ENCODE results near the gene SYTL2. TPM values are rescaled to one million over a fixed set of nuclear protein-coding genes. Genes with fewer than 3 reads are reported as not detected.

Gene SYTL2
- total RNA-seq, 1 experiment from 2014 or later = 132 TPM

DNA sequence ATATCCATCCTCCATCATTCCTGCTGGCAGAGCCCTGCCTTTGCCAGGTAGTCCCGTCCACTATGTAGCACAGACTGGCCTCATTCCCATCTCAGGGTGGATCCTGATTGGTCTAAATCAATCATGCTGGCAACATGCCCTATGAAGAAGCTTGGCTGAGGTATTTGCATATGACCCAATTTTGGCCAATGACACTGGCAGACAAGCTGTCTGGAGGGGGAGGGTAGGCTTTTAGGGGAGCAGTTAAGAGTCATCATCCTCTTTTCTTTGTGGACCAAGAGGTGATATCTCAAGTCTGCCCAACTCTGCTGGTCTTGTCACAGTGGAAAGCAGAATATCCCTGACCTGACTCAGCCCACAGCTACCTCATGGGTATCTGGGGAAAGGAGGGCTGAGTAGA, 130.0 kb downstream of the SYTL2 start:
- Histone ChIP-seq H3K9me3 (ENCODE audit: control insufficient read depth, insufficient read depth, low read depth, low read length) (no peaks in the 10 kb centered on the region), H3K4me1 (ENCODE audit: control insufficient read depth, insufficient read depth, low read length) (peaks cover 16% of the 10 kb centered on the region), H3K27ac (ENCODE audit: low read length) (no peak overlapping the region), H3K27me3 (ENCODE audit: control insufficient read depth, insufficient read depth, low read length) (no peaks in the 10 kb centered on the region), H3K4me3 (ENCODE audit: low read depth in 2 of 2, low read length in 2 of 2) (no peak overlapping the region), H3K36me3 (ENCODE audit: control insufficient read depth, insufficient read depth, low read length) (no peaks in the 10 kb centered on the region)
- DNase-seq (ENCODE audit: low read depth, low spot score) = no peak
- TF ChIP-seq POLR2AphosphoS5 (IDR thresholded peaks at IDR 0.05; ENCODE audit: low read depth, low read length) (no peak), TCF7L2 (IDR thresholded peaks at IDR 0.05; ENCODE audit: low read depth, low read length) (no peak), SIN3A (IDR thresholded peaks at IDR 0.05; ENCODE audit: borderline replicate concordance, insufficient read depth, low read depth, low read length) (no peak)
- TF ChIP-seq, protein P1, sequence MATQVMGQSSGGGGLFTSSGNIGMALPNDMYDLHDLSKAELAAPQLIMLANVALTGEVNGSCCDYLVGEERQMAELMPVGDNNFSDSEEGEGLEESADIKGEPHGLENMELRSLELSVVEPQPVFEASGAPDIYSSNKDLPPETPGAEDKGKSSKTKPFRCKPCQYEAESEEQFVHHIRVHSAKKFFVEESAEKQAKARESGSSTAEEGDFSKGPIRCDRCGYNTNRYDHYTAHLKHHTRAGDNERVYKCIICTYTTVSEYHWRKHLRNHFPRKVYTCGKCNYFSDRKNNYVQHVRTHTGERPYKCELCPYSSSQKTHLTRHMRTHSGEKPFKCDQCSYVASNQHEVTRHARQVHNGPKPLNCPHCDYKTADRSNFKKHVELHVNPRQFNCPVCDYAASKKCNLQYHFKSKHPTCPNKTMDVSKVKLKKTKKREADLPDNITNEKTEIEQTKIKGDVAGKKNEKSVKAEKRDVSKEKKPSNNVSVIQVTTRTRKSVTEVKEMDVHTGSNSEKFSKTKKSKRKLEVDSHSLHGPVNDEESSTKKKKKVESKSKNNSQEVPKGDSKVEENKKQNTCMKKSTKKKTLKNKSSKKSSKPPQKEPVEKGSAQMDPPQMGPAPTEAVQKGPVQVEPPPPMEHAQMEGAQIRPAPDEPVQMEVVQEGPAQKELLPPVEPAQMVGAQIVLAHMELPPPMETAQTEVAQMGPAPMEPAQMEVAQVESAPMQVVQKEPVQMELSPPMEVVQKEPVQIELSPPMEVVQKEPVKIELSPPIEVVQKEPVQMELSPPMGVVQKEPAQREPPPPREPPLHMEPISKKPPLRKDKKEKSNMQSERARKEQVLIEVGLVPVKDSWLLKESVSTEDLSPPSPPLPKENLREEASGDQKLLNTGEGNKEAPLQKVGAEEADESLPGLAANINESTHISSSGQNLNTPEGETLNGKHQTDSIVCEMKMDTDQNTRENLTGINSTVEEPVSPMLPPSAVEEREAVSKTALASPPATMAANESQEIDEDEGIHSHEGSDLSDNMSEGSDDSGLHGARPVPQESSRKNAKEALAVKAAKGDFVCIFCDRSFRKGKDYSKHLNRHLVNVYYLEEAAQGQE (IDR thresholded peaks at IDR 0.05; ENCODE audit: insufficient read depth in 1 of 2, low read depth in 2 of 2, low read length in 1 of 2) = no peak
- TF ChIP-seq, protein P2, sequence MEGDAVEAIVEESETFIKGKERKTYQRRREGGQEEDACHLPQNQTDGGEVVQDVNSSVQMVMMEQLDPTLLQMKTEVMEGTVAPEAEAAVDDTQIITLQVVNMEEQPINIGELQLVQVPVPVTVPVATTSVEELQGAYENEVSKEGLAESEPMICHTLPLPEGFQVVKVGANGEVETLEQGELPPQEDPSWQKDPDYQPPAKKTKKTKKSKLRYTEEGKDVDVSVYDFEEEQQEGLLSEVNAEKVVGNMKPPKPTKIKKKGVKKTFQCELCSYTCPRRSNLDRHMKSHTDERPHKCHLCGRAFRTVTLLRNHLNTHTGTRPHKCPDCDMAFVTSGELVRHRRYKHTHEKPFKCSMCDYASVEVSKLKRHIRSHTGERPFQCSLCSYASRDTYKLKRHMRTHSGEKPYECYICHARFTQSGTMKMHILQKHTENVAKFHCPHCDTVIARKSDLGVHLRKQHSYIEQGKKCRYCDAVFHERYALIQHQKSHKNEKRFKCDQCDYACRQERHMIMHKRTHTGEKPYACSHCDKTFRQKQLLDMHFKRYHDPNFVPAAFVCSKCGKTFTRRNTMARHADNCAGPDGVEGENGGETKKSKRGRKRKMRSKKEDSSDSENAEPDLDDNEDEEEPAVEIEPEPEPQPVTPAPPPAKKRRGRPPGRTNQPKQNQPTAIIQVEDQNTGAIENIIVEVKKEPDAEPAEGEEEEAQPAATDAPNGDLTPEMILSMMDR (IDR thresholded peaks at IDR 0.05) = no peak
- intact Hi-C loops (cut with micrococcal nuclease; ENCODE audit: unreplicated experiment) (no loop called here), in situ Hi-C loops (cut with HindIII; ENCODE audit: low pct_unique_long_range_greater_than_20kb, low sequenced_read_pairs) (no loop called here)
- ChIA-PET POLR2A (no interaction called here), CTCF (no interaction called here)
- no TSS peak for BruUV-seq (replicated peaks)
- ATAC-seq = no peak

DNA sequence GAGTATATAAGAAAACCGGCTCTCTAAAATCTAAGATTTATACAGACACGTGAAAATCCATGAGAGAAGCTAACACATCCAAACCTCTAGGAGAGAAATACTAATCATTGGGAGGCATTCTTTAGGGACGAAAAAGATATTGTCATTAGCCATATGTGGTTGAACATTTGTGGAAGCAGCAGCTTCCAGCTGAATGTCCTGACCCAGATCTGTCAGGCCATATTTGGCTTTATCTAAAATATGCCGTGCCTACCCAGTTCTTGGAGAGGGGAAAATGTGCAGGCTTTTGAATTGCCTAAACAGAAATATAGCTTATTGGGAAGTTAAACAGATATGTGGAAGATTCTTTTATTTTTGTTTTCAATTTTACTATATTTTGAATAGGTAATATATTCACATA, 131.4 kb downstream of the SYTL2 start:
- ATAC-seq = no peak
- Histone ChIP-seq H3K27ac (ENCODE audit: low read length) (no peak overlapping the region), H3K4me3 (ENCODE audit: low read depth in 2 of 2, low read length in 2 of 2) (no peak overlapping the region), H3K9me3 (ENCODE audit: control insufficient read depth, insufficient read depth, low read depth, low read length) (no peaks in the 10 kb centered on the region), H3K4me1 (ENCODE audit: control insufficient read depth, insufficient read depth, low read length) (peaks cover 16% of the 10 kb centered on the region), H3K36me3 (ENCODE audit: control insufficient read depth, insufficient read depth, low read length) (no peaks in the 10 kb centered on the region), H3K27me3 (ENCODE audit: control insufficient read depth, insufficient read depth, low read length) (no peaks in the 10 kb centered on the region)
- no peak for DNase-seq (ENCODE audit: low read depth, low spot score)
- CTCF ChIA-PET = no interaction called here
- in situ Hi-C loops (cut with HindIII; ENCODE audit: low pct_unique_long_range_greater_than_20kb, low sequenced_read_pairs) (no loop called here), intact Hi-C loops (cut with micrococcal nuclease; ENCODE audit: unreplicated experiment) (loop anchor here (5.0 kb wide), 1 partner anchor 52 kb away; the partner anchor contains the start of genes DLG2 and TMEM126B)
- TF ChIP-seq, protein P2 (IDR thresholded peaks at IDR 0.05) = no peak
- no peak for TF ChIP-seq SIN3A (IDR thresholded peaks at IDR 0.05; ENCODE audit: borderline replicate concordance, insufficient read depth, low read depth, low read length)
- TF ChIP-seq TCF7L2 (IDR thresholded peaks at IDR 0.05; ENCODE audit: low read depth, low read length) = no peak
- TF ChIP-seq, protein P1 (IDR thresholded peaks at IDR 0.05; ENCODE audit: insufficient read depth in 1 of 2, low read depth in 2 of 2, low read length in 1 of 2) = no peak
- no peak for TF ChIP-seq POLR2AphosphoS5 (IDR thresholded peaks at IDR 0.05; ENCODE audit: low read depth, low read length)
- POLR2A ChIA-PET = interaction anchor here (0.6 to 1.2 kb wide), 4 partner anchors 15 to 37 kb away, joined by 3 to 5 read pairs (median 3); partner anchors contain the start of gene CREBZF
- BruUV-seq (replicated peaks) = no TSS peak

All from Panc1 (cell line).